Endothelial cell of hepatic sinusoid (primary cell): Measurements from ENCODE around the gene CDC45.

Experiments used
- in situ Hi-C: cut with HindIII; loops from 2 replicates; pipeline ENCODE4 v1.10.0; 2017; ENCODE audit warnings: low sequenced_read_pairs

CDC45 gene

GRCh38 chr22:19554834-19555404 lies 75.2 kb downstream of the CDC45 start:
- in situ Hi-C loops: no loop called here

DNA sequence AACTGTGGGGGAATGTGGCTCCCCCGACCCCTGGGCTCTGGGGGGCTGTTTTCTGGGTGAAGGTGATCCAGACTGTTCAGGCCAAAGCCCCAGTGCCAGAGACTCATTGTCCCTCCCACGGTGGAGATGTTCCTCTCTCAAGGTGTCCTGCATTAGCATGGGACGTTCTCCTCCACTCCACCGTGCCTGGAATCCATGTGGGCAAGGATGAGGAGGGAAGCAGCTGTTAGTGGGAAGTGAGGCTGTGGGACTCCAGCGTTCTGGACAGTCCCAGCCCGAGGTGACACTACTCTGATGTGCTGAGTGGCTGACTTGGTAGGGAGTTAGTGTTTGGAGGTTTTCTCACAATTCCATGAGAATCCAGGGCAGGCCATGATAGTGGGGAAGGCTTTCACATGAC lies 75.9 kb downstream of the CDC45 start:
- in situ Hi-C loops: no loop called here

- in situ Hi-C loops: no loop called here
Measured at GRCh38 chr22:19556963-19557545, 77.3 kb downstream of the CDC45 start.

DNA sequence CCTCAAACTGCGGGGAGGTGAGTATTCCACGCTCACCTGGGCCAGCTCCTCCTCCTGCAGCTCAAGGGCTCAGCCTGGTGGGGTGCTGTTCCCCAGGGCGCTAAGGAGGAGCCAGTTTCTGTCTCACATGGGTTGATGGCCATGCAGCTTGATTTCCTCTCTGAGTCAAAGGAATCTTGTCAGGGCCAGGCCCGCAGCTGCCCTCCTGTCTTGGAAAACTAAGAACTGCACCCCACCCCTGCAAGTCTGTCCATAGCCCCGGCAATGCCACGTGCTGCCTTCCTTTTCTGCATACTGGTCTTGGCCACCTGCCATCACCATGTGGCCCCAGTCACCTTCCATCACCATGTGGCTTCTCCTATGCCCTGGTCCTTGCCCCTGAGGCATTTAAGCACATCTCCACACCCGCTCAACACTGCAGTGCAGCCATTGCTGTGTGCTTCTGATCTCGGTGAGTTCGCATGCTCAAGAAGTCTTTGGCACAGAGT lies 79.6 kb downstream of the CDC45 start:
- in situ Hi-C loops: no loop called here

- in situ Hi-C loops: no loop called here
Measured at GRCh38 chr22:19559956-19560355, 80.2 kb downstream of the CDC45 start.

DNA sequence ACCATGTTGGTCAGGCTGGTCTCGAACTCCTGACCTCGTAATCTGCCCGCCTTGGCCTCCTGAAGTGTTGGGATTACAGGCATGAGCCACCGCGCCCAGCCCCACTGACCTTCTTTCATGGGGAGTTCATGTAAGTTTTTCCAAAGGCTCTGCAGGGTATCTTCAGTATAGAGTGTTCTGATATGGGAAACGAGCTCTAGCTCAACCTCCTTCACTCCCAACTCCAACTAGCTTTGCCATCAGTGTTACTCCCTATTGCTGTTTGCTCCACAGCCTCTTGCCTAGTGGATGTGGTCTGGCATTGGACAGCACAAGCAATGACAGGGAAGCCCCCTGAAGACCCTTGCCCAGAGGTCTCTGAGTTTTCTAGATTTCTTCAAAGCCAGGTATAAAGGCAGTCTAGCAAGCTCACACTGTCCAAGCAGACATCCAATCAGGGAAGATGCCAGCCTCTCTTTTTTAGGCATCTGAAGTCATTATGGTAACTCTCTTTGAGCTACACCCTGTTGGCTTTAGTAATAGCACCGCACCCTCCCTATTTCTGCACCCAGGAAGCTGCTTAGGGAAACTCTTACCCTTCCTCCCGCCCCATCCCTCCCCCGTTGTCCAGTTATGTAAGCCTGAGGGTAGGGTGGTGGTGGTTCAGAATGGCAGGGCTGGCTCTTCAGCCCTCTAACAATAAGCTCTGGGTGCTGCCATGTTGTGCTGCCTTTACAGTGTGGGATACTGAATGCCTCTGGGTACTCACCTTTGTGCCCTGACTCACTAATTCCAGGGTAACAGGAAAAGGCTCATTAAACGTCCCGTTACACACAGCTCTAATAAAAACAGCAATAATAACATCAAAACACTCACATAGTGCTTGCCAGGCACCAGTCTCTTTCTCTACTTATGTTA lies 85.9 kb downstream of the CDC45 start:
- in situ Hi-C loops: no loop called here

DNA sequence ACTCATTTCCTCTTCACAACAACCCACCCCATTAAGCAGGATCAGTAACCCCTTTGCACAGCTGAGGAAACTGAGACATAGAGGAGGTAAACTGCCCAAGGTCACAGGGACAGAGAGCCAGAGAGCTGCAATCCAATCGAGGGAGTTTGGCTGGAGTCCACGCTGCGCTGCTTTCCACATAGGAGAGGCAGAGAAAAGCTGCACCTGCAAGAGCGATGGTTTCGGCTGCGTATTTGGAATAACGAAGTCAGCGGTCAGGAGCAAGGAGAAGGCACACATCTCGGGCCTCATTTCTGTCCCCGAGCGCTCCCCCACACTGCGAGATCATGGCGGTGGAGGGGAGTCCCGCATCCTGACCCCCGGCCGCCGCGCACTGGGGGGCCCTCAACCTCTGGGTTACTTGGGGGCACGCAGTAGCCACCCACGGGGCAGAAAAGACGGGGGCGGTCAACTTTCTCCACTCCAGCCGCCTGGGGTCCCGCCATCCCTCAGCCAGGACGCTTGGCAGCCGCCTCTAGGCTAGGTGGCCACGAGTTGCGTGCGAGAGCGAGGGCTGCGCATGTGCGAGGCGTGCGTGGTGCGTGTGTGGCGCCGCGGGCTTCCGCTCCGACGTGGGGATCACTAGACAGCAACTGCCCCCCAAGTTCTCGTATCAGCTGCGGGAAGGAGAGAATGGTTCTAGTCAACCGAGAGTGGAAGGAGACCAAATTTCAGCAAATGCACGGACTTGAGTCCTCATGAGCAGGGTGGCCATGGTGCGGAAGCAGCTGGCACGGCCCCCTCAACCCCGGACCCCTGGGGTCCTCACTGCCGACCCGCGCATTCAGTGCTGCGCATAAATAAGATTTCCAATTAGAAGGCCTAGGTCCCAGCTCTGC lies 86.8 kb downstream of the CDC45 start:
- in situ Hi-C loops: no loop called here

DNA sequence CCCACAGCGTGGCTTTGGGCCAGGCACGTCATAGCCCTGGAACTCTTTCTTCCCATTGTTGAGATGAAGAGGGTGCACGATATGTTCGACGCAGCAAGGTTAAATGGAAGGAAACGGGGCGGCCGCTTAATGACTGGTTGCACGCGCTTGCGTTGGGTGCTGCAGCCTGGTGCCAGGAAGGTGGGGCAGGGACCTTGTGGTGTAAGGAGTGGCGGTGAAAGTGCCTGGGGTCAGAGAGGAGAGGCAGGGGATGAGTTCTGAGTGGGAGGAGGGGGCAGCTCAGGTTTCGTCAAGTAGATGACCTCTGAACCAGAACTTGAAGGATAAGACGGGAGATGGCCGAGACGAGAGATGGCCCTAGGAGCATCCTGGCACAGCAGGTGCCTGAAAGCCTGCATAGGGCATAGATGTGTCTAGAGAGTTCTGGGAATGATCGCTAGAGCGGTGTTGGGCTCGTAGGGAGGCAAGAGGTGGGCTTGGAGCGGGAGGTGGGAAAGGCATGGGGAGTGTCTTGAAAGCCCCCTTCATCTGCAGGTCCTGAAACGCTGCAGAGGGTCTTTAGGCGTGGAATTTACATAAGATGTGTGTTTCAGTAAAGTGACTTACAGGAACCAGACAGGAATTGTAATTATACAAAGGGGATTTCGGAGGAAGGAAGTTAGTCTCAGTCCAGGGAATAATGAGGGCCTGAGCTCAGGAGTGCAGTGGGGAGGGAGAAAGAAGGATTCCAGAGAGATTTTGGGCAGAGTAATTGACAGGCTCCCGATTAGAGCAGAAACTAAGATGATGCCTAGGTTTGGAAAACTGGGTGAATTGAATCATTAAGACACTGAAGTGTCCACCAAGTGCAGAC lies 87.7 kb downstream of the CDC45 start:
- in situ Hi-C loops: no loop called here

DNA sequence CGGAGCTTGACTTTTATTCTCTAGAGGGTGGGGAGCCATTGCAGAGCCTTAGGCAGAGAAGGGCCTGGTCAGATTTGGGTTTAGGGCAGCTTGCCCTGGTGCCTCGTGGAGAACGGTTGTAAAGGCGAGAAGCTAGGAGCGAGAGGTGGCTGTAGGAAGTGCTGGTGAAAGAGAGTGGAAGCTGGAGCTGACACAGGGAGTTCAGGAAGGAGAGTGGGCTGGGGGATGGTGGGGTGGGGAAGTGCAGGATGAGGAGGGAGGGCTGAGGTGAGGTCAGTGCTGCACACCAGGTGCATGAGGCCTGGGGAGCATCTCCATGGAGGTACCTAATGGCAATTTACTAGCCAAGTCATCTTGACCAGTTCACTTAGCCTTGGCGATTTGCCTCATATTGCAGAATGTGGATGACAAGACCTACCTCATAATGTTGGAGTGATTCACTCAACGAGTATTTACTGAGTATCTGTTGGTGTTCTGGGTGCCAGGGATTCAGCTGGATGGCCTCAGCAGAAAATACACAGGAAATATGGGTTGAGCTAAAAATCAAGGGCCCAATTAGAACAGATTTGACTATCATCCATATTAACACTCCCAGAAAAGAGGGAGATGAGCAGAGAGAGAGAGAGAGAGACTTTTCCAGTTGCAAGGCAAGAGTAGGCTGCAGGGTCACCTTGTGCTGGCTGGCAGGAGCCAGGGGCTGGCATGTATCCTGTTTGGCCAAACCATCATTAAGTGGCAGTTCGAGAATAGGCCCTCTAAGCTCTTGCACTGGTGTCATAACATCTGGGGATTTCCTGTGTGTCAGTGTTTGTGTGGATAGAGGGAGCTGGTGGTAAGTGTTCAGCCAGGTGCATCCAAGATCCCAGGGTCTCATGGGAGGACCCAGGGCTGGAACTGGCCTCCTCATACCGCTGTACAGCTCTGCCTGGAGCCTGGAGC lies 88.9 kb downstream of the CDC45 start:
- in situ Hi-C loops: no loop called here

DNA sequence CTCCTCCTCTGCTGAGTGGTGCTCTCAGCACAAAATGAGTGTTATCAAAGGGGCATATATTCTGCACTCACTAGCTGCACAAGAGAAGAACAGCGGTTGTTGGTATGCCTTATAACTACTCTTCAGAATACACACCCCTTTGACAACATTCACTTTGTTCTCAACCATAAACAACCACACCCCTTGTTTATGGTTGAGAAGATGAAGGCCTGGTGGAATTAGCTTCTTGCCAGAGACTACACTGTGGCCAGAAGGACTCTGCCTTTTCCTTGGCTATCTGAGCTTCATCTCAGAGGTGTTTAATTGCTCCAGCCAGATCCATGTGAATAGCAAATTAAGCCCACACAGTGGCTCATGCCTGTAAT lies 89.5 kb downstream of the CDC45 start:
- in situ Hi-C loops: no loop called here

GRCh38 chr22:19569976-19570375 lies 90.3 kb downstream of the CDC45 start:
- in situ Hi-C loops: no loop called here
